ENCODE results near the gene KIF6.

GRCh38 chr6:39320363-39320984, 404.7 kb downstream of the KIF6 start:
- TF ChIP-seq EHMT2 (IDR thresholded peaks at IDR 0.05; ENCODE audit: low read depth) (no peak), SMC3 (IDR thresholded peaks at IDR 0.05) (no peak), PBX3 (IDR thresholded peaks at IDR 0.05) (no peak), POLR2A (IDR thresholded peaks at IDR 0.05; ENCODE audit: low read length) (no peak), BCL3 (IDR thresholded peaks at IDR 0.05) (no peak), ELK1 (IDR thresholded peaks at IDR 0.05; ENCODE audit: low read depth, low read length) (no peak), CEBPB (IDR thresholded peaks at IDR 0.05) (no peak), JUN (IDR thresholded peaks at IDR 0.05) (no peak), ESRRA (IDR thresholded peaks at IDR 0.05; ENCODE audit: borderline replicate concordance, low read length) (no peak)
- TF ChIP-seq, protein P1, sequence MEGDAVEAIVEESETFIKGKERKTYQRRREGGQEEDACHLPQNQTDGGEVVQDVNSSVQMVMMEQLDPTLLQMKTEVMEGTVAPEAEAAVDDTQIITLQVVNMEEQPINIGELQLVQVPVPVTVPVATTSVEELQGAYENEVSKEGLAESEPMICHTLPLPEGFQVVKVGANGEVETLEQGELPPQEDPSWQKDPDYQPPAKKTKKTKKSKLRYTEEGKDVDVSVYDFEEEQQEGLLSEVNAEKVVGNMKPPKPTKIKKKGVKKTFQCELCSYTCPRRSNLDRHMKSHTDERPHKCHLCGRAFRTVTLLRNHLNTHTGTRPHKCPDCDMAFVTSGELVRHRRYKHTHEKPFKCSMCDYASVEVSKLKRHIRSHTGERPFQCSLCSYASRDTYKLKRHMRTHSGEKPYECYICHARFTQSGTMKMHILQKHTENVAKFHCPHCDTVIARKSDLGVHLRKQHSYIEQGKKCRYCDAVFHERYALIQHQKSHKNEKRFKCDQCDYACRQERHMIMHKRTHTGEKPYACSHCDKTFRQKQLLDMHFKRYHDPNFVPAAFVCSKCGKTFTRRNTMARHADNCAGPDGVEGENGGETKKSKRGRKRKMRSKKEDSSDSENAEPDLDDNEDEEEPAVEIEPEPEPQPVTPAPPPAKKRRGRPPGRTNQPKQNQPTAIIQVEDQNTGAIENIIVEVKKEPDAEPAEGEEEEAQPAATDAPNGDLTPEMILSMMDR (IDR thresholded peaks at IDR 0.05), result no peak

All from A549 (cell line).